Mucosa of stomach (tissue), 1 donor: ENCODE measurements around the gene IL1RAPL1.

Source experiments
- H3K27me3 ChIP-seq: one replicate; pipeline ENCODE4 v1.7.0; 2013; ENCODE audit warnings: mild to moderate bottlenecking, low read length; ENCODE audit not compliant: control insufficient read depth, insufficient read depth
- H3K36me3 ChIP-seq: one replicate; pipeline ENCODE4 v1.7.0; 2013; ENCODE audit warnings: low read length; ENCODE audit not compliant: control insufficient read depth, insufficient read depth
- H3K4me1 ChIP-seq: one replicate; pipeline ENCODE4 v1.7.0; 2013; ENCODE audit warnings: mild to moderate bottlenecking, low read length; ENCODE audit not compliant: control insufficient read depth, insufficient read depth
- H3K4me3 ChIP-seq: one replicate; pipeline ENCODE4 v1.7.0; 2013; ENCODE audit warnings: low read length
- H3K9ac ChIP-seq: one replicate; pipeline ENCODE4 v1.7.0; 2013; ENCODE audit warnings: mild to moderate bottlenecking, low read length, moderate library complexity
- H3K9me3 ChIP-seq: one replicate; pipeline ENCODE4 v1.7.0; 2013; ENCODE audit warnings: mild to moderate bottlenecking, low read length, moderate library complexity; ENCODE audit not compliant: control insufficient read depth
- donor health status: Pancreatic carcinoma.

Gene IL1RAPL1

DNA sequence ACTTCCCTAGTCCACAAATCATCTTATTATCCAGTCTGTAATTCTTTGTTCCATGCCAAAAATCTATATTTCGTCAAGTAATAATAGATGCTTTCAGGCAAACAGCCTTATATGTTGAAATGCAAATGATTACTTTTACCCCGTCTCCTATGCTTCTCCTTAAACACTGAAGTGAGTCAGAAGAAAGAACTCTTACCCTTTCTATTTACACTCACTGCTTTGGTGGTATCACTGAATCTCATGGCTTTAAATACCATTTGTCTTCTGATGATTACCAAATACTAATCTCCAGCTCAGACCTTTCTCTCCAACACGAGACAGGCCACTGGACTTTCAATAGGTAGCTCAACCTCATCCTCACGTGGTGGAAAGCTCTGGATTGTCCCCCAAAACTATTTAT is 558.1 kb downstream of the IL1RAPL1 start:
- H3K27me3 ChIP-seq, result no peaks in the 10 kb centered on the region
- H3K9ac ChIP-seq, result no peak overlapping the region
- H3K4me1 ChIP-seq, result no peaks in the 10 kb centered on the region
- H3K4me3 ChIP-seq, result no peak overlapping the region
- H3K36me3 ChIP-seq, result no peaks in the 10 kb centered on the region
- H3K9me3 ChIP-seq, result no peaks in the 10 kb centered on the region

DNA sequence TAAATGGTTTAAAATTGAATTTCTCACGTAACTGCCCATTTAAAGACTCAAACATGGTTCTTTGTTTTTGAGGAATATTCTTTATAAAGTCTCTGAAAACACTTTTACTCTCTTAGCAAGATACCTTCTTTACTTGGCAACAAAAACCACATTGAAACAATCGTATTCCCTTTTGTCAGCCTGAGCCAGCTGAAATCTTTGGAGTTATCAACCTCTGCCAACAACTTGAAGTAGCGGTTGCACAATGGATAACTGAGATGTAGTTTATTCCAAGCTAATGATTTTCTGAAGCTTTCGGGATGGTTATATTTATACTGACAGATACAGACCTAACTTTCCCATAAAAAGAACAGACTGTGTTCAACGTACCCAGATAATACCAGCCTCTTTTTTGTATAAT is 561.3 kb downstream of the IL1RAPL1 start:
- no peak overlapping the region for H3K4me3 ChIP-seq
- H3K4me1 ChIP-seq, result no peaks in the 10 kb centered on the region
- H3K36me3 ChIP-seq, result no peaks in the 10 kb centered on the region
- H3K27me3 ChIP-seq, result no peaks in the 10 kb centered on the region
- H3K9me3 ChIP-seq, result no peaks in the 10 kb centered on the region
- H3K9ac ChIP-seq, result no peak overlapping the region

DNA sequence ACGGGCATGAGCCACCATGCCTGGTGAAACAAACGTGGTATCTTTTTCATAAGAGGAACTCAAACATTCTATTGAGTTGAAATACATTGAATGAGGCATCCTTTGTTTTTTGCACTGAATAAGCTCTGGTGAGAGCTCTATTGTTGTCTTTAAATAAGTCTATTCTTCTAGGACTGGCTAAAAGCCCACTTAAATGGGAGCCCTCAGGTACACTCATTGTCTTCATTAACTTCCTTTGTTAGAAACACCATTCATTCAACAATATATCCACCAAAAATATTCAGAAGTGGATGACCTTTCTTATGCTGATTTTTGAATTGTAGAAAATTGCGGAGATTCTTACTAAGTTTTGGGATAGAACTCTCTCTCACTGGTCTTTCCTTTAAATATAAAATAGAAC is 568.0 kb downstream of the IL1RAPL1 start:
- H3K27me3 ChIP-seq, result no peaks in the 10 kb centered on the region
- H3K4me3 ChIP-seq, result no peak overlapping the region
- no peaks in the 10 kb centered on the region for H3K4me1 ChIP-seq
- H3K9me3 ChIP-seq, result no peaks in the 10 kb centered on the region
- H3K9ac ChIP-seq, result no peak overlapping the region
- H3K36me3 ChIP-seq, result no peaks in the 10 kb centered on the region

DNA sequence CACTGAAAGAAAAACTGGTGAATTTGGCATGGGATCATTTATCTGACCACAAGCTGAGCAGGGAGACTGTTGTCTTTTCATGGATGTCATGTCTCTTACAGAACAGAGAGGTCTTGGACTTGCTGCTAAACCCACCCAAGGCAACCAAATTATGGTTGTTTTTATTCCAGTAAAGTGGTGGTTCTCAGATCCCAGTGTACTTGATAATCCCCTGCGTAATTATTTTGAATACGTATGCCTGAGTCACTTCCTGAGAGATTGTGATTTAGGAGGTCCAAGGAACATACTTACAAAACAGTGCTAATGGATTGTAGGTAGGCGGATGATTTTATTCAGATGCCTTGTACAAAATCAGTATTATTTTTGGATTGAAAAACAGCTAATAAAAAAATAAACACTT is 585.6 kb downstream of the IL1RAPL1 start:
- H3K36me3 ChIP-seq, result no peaks in the 10 kb centered on the region

DNA sequence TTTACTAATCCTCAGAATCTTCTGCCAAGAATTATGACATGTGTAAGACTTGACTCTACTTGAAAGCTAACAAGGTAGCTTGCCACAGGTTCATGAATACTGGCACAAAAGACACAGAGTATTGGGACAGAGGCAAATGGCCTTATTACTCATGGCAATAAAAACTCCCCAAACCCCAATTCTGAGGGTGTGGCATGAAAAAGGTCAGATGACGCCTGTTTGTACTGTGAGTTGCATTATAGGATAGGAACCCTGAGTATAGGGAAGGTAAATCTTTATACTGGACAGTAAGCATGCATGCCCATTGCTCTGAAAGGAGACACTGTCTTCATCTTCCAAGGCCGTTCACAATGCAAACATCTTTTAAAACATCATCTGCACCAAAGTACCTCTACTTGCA is 600.0 kb downstream of the IL1RAPL1 start:
- no peak overlapping the region for H3K9ac ChIP-seq
- no peaks in the 10 kb centered on the region for H3K36me3 ChIP-seq

More for the DNA sequence above, 585.6 kb downstream of the IL1RAPL1 start:
- H3K9me3 ChIP-seq, result no peaks in the 10 kb centered on the region
- H3K4me3 ChIP-seq, result no peak overlapping the region
- H3K27me3 ChIP-seq, result no peaks in the 10 kb centered on the region
- H3K4me1 ChIP-seq, result no peaks in the 10 kb centered on the region
- no peak overlapping the region for H3K9ac ChIP-seq

DNA sequence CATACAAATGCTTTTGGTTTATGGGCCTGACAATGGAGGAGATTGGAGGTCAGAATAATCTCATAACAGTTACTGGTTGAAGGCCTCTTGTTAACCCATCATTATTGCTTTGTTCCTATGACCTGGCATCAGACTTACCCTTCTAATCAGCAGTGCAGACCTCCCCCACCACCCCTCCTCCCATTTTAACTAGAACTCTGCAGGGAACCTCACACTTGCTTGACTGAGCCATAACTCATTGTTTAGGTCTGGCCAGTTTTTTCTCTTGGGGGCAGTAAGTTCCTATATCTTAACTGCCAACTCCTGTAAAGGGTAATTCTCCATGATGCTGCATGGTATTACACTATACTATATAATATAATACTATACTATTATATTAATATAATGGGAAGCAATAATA is 609.3 kb downstream of the IL1RAPL1 start:
- Histone ChIP-seq H3K27me3 (no peaks in the 10 kb centered on the region), H3K9me3 (no peaks in the 10 kb centered on the region), H3K36me3 (no peaks in the 10 kb centered on the region), H3K4me1 (no peaks in the 10 kb centered on the region), H3K9ac (no peak overlapping the region), H3K4me3 (no peak overlapping the region)

More for the DNA sequence above, 600.0 kb downstream of the IL1RAPL1 start:
- H3K9me3 ChIP-seq, result no peaks in the 10 kb centered on the region
- H3K27me3 ChIP-seq, result no peaks in the 10 kb centered on the region
- no peak overlapping the region for H3K4me3 ChIP-seq
- no peaks in the 10 kb centered on the region for H3K4me1 ChIP-seq

DNA sequence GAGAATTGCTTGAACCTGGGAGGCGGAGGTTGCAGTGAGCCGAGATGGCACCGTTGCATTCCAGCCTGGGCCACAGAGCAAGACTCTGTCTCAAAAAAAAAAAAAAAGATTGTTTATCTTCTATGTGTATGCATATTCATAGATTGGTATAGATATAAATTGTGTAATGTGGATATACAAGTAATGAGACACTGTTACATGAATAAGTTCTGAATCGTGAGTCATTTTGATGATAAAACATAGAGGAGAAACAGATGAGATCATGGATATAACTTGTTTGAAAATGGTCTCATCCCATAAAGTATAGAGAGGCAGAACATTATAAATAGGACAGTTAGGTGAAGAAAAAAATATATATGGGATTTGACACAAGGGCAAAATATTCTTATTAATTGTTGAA is 628.0 kb downstream of the IL1RAPL1 start:
- Histone ChIP-seq H3K4me1 (no peaks in the 10 kb centered on the region), H3K27me3 (no peaks in the 10 kb centered on the region), H3K36me3 (no peaks in the 10 kb centered on the region), H3K9me3 (no peaks in the 10 kb centered on the region), H3K9ac (no peak overlapping the region), H3K4me3 (no peak overlapping the region)

DNA sequence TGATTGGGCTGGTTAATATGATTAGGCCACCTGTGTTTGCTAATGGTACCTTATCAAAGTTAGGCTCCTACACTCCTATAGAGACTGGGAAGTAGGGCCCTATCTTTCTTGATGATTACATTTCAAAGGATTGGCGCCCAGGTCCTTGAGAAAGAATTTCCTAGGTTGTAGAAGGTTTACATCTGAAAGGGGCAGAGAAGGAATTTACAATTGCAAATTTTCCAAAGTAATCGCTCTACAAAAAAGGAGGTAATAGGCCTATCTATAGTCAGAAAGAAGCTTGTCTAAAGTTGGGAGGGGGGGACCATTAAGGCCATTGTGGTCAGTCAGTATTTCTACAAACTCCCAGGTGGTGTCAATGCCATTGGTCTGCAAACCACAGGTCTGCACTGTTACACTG is 638.4 kb downstream of the IL1RAPL1 start:
- Histone ChIP-seq H3K4me3 (no peak overlapping the region), H3K36me3 (no peaks in the 10 kb centered on the region), H3K4me1 (no peaks in the 10 kb centered on the region), H3K9ac (no peak overlapping the region), H3K9me3 (no peaks in the 10 kb centered on the region), H3K27me3 (no peaks in the 10 kb centered on the region)

DNA sequence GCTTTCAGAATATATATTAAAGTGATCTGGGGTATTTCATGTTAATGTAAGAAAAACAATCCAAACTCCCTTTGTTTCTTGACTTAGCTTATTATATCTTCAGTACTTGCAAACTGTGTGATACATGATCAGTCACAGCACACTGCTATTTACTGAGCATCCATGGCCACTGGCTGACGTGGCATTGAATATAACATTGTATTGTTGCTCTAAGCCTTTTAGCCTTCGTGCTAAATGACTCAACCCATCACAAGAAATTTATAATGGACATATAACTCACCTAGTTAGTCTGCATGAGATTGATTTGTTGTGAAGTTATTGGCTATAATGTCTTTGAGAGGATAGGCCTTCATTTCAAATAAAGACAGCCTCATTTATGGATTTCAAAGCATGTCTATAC is 642.6 kb downstream of the IL1RAPL1 start:
- Histone ChIP-seq H3K4me3 (no peak overlapping the region), H3K27me3 (no peaks in the 10 kb centered on the region), H3K9ac (no peak overlapping the region), H3K4me1 (no peaks in the 10 kb centered on the region), H3K36me3 (no peaks in the 10 kb centered on the region), H3K9me3 (no peaks in the 10 kb centered on the region)

DNA sequence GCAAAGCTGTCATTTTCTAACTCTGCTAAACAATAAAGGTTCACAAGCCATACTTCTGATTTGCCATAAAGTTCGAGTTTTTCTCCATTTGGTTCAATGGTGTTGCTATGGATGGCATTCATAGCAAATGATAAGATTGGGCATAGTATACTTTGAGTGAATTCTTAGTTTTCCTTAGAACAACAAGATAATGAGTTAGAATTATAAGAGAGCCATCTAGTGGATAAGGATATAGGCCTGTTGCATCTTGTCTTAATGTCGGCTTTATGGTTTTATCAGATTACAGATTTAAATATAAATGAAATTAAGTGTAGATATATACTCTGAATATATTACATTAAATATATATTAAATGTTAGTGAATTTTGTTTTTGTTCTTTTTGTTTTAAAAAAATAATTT is 644.6 kb downstream of the IL1RAPL1 start:
- no peak overlapping the region for H3K9ac ChIP-seq
- H3K4me3 ChIP-seq, result no peak overlapping the region
- no peaks in the 10 kb centered on the region for H3K27me3 ChIP-seq
- no peaks in the 10 kb centered on the region for H3K9me3 ChIP-seq
- no peaks in the 10 kb centered on the region for H3K4me1 ChIP-seq
- no peaks in the 10 kb centered on the region for H3K36me3 ChIP-seq

DNA sequence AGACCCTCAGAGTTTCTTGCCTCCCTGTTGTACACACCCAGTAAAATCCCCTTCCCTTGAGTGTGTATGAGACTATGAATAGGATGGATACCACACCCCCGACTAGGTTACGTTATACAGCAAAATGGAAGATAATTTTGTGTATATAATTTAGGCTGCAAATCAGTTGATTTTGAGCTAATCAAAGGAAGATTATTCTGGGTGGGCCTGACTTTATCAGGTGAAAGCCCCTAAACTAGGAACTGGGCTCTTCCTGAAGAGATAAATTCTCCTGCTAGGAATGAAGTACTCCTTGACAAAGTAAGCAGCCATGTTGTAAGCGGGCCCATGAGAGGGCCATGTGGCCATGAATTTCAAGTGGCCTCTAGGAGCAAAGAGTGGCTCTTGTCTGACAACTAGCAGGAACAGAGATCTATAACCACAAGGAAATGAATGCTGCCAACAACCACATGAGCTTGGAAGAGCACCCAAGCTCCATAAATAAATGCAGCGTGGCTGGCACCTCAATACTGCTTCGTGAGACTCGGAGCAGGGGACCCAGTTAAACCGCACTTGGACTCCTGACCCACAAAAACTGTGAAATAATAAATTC is 646.4 kb downstream of the IL1RAPL1 start:
- no peak overlapping the region for H3K4me3 ChIP-seq

DNA sequence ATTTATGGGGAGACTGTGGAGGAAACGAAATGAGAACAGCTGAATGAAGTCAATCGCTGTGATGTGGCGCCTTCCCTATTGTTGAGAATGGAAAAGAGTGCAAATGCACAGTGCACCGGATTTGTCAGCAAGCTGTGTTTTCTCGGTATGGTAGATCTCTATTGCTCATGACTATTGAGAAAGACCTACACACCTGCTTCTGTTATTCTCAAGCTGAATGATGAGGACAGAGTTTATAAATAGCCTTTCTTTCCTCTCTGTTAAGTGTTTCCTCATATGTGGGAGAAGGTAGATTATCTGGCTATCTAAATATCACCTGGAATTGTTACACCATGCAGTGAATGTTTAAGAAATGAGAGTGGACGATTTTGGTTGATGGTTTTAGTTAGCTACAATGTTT is 650.7 kb downstream of the IL1RAPL1 start:
- no peaks in the 10 kb centered on the region for H3K36me3 ChIP-seq
- H3K9me3 ChIP-seq, result no peaks in the 10 kb centered on the region
- no peaks in the 10 kb centered on the region for H3K4me1 ChIP-seq
- no peak overlapping the region for H3K9ac ChIP-seq
- no peak overlapping the region for H3K4me3 ChIP-seq
- no peaks in the 10 kb centered on the region for H3K27me3 ChIP-seq

More for the DNA sequence above, 646.4 kb downstream of the IL1RAPL1 start:
- H3K9ac ChIP-seq, result no peak overlapping the region
- no peaks in the 10 kb centered on the region for H3K9me3 ChIP-seq
- H3K36me3 ChIP-seq, result no peaks in the 10 kb centered on the region
- H3K4me1 ChIP-seq, result no peaks in the 10 kb centered on the region
- H3K27me3 ChIP-seq, result no peaks in the 10 kb centered on the region

DNA sequence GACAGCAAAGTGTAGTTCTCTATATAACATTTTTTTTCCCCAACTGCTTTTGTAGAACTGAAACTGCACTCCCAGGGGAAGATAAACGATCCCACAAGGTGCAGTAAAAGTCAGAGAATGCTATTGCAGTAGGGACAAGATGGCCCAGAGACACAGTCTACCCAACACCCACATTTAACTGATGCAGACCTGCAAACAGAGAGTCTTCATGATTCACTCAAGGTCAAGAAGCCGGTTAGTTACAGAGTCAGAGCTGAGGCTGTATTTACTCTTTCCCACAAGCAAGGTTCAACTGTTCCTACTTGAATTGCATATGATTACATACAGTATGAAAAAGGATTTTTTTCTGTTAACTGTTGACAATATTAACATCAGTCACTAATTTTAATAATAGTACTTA is 654.6 kb downstream of the IL1RAPL1 start:
- Histone ChIP-seq H3K4me1 (no peaks in the 10 kb centered on the region), H3K4me3 (no peak overlapping the region), H3K27me3 (no peaks in the 10 kb centered on the region), H3K36me3 (no peaks in the 10 kb centered on the region), H3K9ac (no peak overlapping the region), H3K9me3 (no peaks in the 10 kb centered on the region)
